Panc1 (cell line): Measurements from ENCODE around the gene NOP14. TPM values are rescaled to one million over a fixed set of nuclear protein-coding genes. Genes with fewer than 3 reads are reported as not detected.

Source experiments
- ATAC-seq: fragments of 200-7000 bp; cut with Tn5 transposase; 2 replicates; pipeline ENCODE4 v1.9.1; 2020; ENCODE audit warnings: mild to moderate bottlenecking, moderate library complexity
- BruUV-seq: library from RNA; stranded (reverse); fragments of 400-500 nt; replicated peaks from 2 replicates; lab custom pipeline; 2021; lab: Mats Ljungman, UMichigan
- CTCF ChIA-PET: fragments of 300-600 bp; sonication (Branson Sonifier 250); formaldehyde crosslinking; loops from one replicate; lab custom pipeline; 2022; ENCODE audit warnings: antibody characterized with exemption; lab: Charles Lee
- POLR2A ChIA-PET: fragments of 300-600 bp; sonication (Branson Sonifier 250); formaldehyde crosslinking; loops from one replicate; lab custom pipeline; 2022; ENCODE audit warnings: antibody characterized with exemption; lab: Charles Lee
- DNase-seq: peaks from one replicate; pipeline ENCODE4 v3.0.0-alpha.2; 2010; ENCODE audit warnings: low read depth, low spot score
- H3K27ac ChIP-seq: 2 replicates; pipeline ENCODE4 v1.5.1; 2011; ENCODE audit warnings: mild to moderate bottlenecking, low read length, inconsistent platforms
- H3K27me3 ChIP-seq: fragments of 200-500 bp; sonication (Bioruptor generic); 2 replicates; pipeline ENCODE4 v1.6.0; 2014; ENCODE audit warnings: low read length, inconsistent platforms; ENCODE audit not compliant: control insufficient read depth, insufficient read depth
- H3K36me3 ChIP-seq: fragments of 200-500 bp; sonication (Bioruptor generic); 2 replicates; pipeline ENCODE4 v1.5.1; 2014; ENCODE audit warnings: inconsistent platforms, mild to moderate bottlenecking, low read length, moderate library complexity; ENCODE audit not compliant: control insufficient read depth, insufficient read depth
- H3K4me1 ChIP-seq: 2 replicates; pipeline ENCODE4 v1.5.1; 2011; ENCODE audit warnings: inconsistent platforms, mild to moderate bottlenecking, low read length, moderate library complexity; ENCODE audit not compliant: control insufficient read depth, insufficient read depth
- H3K4me3 ChIP-seq, 2 experiments: 2 replicates each; pipeline ENCODE4 v1.5.1; 2011 to 2012; ENCODE audit warnings: low read depth in 2 of 2, low read length in 2 of 2, mild to moderate bottlenecking in 2 of 2, inconsistent platforms in 1 of 2, moderate library complexity in 1 of 2
- H3K9me3 ChIP-seq: fragments of 200-500 bp; sonication (Bioruptor generic); 2 replicates; pipeline ENCODE4 v1.5.1; 2014; ENCODE audit warnings: low read depth, mild to moderate bottlenecking, inconsistent platforms, low read length, moderate library complexity; ENCODE audit not compliant: control insufficient read depth, insufficient read depth
- POLR2AphosphoS5 ChIP-seq: IDR thresholded peaks from 2 replicates; pipeline ENCODE4 v1.6.1; 2012; ENCODE audit warnings: mild to moderate bottlenecking, low read depth, low read length, moderate library complexity
- SIN3A ChIP-seq: IDR thresholded peaks from 2 replicates; pipeline ENCODE4 v1.6.1; 2012; ENCODE audit warnings: low read depth, mild to moderate bottlenecking, low read length, moderate library complexity, borderline replicate concordance; ENCODE audit not compliant: insufficient read depth
- TCF7L2 ChIP-seq: IDR thresholded peaks from 2 replicates; pipeline ENCODE4 v1.6.1; 2011; ENCODE audit warnings: mild to moderate bottlenecking, low read depth, low read length, inconsistent platforms
- in situ Hi-C: cut with HindIII; loops from 2 replicates; pipeline ENCODE4 v1.10.0; 2016; ENCODE audit warnings: low sequenced_read_pairs, low pct_unique_long_range_greater_than_20kb
- intact Hi-C: fragments of 100-400 bp; cut with micrococcal nuclease; formaldehyde crosslinking; loops from one replicate; pipeline ENCODE4 v1.10.0; 2022; ENCODE audit not compliant: unreplicated experiment
- total RNA-seq: library from RNA; stranded (reverse); gene quantifications from one replicate; pipeline ENCODE4 v1.2.1, GENCODE V29; 2021; ENCODE audit not compliant: unreplicated experiment
- TF ChIP-seq, protein P1 (sequence below): fragments of 450-650 bp; IDR thresholded peaks from 2 replicates; pipeline ENCODE4 v1.5.1; 2017; ENCODE audit warnings: mild to moderate bottlenecking
- TF ChIP-seq, protein P2 (sequence below), 2 experiments: IDR thresholded peaks; 2 replicates each; pipeline ENCODE4 v1.6.1; 2011 to 2012; ENCODE audit warnings: low read depth in 2 of 2, control low read depth in 1 of 2, low read length in 1 of 2, mild to moderate bottlenecking in 1 of 2, moderate library complexity in 1 of 2; ENCODE audit not compliant: insufficient read depth in 1 of 2

The NOP14 gene
- total RNA-seq, 1 experiment from 2014 or later = 32.9 TPM

DNA sequence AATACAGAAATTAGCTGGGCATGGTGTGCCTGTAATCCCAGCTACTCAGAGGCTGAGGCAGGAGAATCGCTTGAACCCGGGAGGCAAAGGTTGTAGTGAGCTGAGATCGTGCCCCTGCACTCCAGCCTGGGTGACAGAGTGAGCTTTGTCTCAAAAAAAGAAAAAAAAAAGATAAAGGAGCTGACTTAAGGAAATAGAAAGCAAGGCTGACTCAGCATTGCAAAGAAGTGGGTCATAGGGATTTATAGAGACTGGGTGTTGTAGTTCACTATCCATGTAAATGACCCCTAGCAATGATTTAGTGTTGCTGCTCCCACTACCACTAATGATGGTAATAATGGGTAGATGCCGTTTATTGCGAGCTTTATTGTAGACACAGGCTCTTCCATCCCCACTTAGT, 71.9 kb downstream of the NOP14 start:
- CTCF ChIA-PET = no interaction called here
- Histone ChIP-seq H3K27me3 (no peaks in the 10 kb centered on the region), H3K9me3 (no peaks in the 10 kb centered on the region), H3K36me3 (0 out of 2 replicates have a peak, but pooled peaks cover 6% of the 10 kb centered on the region), H3K27ac (no peak overlapping the region), H3K4me1 (no peaks in the 10 kb centered on the region), H3K4me3 (no peak overlapping the region)
- TF ChIP-seq POLR2AphosphoS5 (no peak), SIN3A (no peak), TCF7L2 (no peak)
- TF ChIP-seq, protein P1, sequence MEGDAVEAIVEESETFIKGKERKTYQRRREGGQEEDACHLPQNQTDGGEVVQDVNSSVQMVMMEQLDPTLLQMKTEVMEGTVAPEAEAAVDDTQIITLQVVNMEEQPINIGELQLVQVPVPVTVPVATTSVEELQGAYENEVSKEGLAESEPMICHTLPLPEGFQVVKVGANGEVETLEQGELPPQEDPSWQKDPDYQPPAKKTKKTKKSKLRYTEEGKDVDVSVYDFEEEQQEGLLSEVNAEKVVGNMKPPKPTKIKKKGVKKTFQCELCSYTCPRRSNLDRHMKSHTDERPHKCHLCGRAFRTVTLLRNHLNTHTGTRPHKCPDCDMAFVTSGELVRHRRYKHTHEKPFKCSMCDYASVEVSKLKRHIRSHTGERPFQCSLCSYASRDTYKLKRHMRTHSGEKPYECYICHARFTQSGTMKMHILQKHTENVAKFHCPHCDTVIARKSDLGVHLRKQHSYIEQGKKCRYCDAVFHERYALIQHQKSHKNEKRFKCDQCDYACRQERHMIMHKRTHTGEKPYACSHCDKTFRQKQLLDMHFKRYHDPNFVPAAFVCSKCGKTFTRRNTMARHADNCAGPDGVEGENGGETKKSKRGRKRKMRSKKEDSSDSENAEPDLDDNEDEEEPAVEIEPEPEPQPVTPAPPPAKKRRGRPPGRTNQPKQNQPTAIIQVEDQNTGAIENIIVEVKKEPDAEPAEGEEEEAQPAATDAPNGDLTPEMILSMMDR = no peak
- TF ChIP-seq, protein P2, sequence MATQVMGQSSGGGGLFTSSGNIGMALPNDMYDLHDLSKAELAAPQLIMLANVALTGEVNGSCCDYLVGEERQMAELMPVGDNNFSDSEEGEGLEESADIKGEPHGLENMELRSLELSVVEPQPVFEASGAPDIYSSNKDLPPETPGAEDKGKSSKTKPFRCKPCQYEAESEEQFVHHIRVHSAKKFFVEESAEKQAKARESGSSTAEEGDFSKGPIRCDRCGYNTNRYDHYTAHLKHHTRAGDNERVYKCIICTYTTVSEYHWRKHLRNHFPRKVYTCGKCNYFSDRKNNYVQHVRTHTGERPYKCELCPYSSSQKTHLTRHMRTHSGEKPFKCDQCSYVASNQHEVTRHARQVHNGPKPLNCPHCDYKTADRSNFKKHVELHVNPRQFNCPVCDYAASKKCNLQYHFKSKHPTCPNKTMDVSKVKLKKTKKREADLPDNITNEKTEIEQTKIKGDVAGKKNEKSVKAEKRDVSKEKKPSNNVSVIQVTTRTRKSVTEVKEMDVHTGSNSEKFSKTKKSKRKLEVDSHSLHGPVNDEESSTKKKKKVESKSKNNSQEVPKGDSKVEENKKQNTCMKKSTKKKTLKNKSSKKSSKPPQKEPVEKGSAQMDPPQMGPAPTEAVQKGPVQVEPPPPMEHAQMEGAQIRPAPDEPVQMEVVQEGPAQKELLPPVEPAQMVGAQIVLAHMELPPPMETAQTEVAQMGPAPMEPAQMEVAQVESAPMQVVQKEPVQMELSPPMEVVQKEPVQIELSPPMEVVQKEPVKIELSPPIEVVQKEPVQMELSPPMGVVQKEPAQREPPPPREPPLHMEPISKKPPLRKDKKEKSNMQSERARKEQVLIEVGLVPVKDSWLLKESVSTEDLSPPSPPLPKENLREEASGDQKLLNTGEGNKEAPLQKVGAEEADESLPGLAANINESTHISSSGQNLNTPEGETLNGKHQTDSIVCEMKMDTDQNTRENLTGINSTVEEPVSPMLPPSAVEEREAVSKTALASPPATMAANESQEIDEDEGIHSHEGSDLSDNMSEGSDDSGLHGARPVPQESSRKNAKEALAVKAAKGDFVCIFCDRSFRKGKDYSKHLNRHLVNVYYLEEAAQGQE (IDR thresholded peaks at IDR 0.05; ENCODE audit: insufficient read depth in 1 of 2, low read depth in 2 of 2, low read length in 1 of 2) = no peak
- intact Hi-C loops (no loop called here), in situ Hi-C loops (no loop called here)
- BruUV-seq = no TSS peak
- no peak for DNase-seq
- POLR2A ChIA-PET = no interaction called here
- no peak for ATAC-seq

DNA sequence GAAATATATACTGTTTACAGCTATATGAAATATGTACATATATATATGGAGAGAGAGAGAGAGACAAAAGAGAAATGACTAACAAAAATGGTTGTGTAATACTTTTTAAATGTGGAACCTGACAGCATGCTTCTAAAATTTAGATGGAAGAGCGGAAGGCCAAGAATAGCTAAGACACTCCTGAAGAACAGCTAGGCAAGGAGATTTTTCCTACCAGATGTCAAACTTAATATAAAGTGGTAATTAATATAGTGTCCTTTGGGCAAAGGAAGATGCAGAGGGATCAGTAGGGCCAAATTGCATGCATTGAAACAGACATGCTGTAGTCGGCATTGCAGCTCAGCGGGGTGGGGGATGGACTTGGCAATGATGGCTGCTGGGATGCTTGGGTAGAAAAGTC, 74.3 kb downstream of the NOP14 start:
- no peak for TF ChIP-seq SIN3A
- TF ChIP-seq, protein P1 = no peak
- TF ChIP-seq POLR2AphosphoS5 = no peak
- no peak for TF ChIP-seq TCF7L2
- TF ChIP-seq, protein P2 (IDR thresholded peaks at IDR 0.05; ENCODE audit: insufficient read depth in 1 of 2, low read depth in 2 of 2, low read length in 1 of 2) = no peak
- Histone ChIP-seq H3K27ac (no peak overlapping the region), H3K4me3 (no peak overlapping the region), H3K27me3 (no peaks in the 10 kb centered on the region), H3K4me1 (no peaks in the 10 kb centered on the region), H3K36me3 (peaks cover 5% of the 10 kb centered on the region; the same call in 1 of the 2 replicates), H3K9me3 (no peaks in the 10 kb centered on the region)
- ChIA-PET POLR2A (no interaction called here), CTCF (no interaction called here)
- DNase-seq (no peak), ATAC-seq (no peak)
- intact Hi-C loops (no loop called here), in situ Hi-C loops (no loop called here)
- BruUV-seq = TSS peak; percentile 56

Other genes starting within 250 kb of the NOP14 start
- 60.3 TPM for gene TNIP2, start 207.1 kb downstream of the NOP14 start, total RNA-seq
- gene SH3BP2, start 170.3 kb downstream of the NOP14 start, total RNA-seq = 93.4 TPM
- gene ADD1, start 119.6 kb downstream of the NOP14 start, total RNA-seq = 158 TPM
- 2.5 TPM for gene GRK4, start 165 bp upstream of the NOP14 start, total RNA-seq
- gene HTT-AS, start 111.1 kb upstream of the NOP14 start, total RNA-seq = not detected
- gene HTT, start 111.3 kb upstream of the NOP14 start, total RNA-seq = 24.7 TPM